ENCODE measurements around the gene THAP4.
A peak's percentile ranks its signal among the peaks of the same experiment; 100 is the strongest.
"Not testable (repeated sequence)": the region's sequence is repeated elsewhere in the genome, so short reads cannot be mapped to it uniquely, and the experiment has no call there.

Gene THAP4

GRCh38 chr2:241611062-241611461 lies 25.9 kb downstream of the THAP4 start:
- DNase-seq, result no peak

GRCh38 chr2:241609859-241610793 lies 26.8 kb downstream of the THAP4 start:
- DNase-seq, result peak; percentile 97

- peak; percentile 37 for DNase-seq
Observed at GRCh38 chr2:241608881-241609280, 28.1 kb downstream of the THAP4 start.

GRCh38 chr2:241607162-241607885 lies 29.6 kb downstream of the THAP4 start:
- no peak for DNase-seq

- DNase-seq, result no peak
Observed at GRCh38 chr2:241606186-241606585, 30.8 kb downstream of the THAP4 start.

GRCh38 chr2:241603686-241604085 lies 33.3 kb downstream of the THAP4 start:
- DNase-seq, result no peak

- no peak for DNase-seq
Observed at GRCh38 chr2:241602720-241603119, 34.2 kb downstream of the THAP4 start.

- no peak for DNase-seq
Observed at GRCh38 chr2:241601841-241602240, 35.1 kb downstream of the THAP4 start.

- no peak for DNase-seq
Observed at GRCh38 chr2:241599615-241600014, 37.3 kb downstream of the THAP4 start.

GRCh38 chr2:241598487-241598886 lies 38.5 kb downstream of the THAP4 start:
- DNase-seq, result no peak

- DNase-seq, result no peak
Observed at GRCh38 chr2:241598061-241598460, 38.9 kb downstream of the THAP4 start.

- DNase-seq, result no peak
Observed at GRCh38 chr2:241597561-241597960, 39.4 kb downstream of the THAP4 start.

GRCh38 chr2:241595600-241596140 lies 41.3 kb downstream of the THAP4 start:
- DNase-seq, result peak; percentile 35

- DNase-seq, result no peak
Observed at GRCh38 chr2:241593271-241593670, 43.7 kb downstream of the THAP4 start.

GRCh38 chr2:241592126-241592845 lies 44.7 kb downstream of the THAP4 start:
- DNase-seq, result no peak

GRCh38 chr2:241590496-241591455 lies 46.2 kb downstream of the THAP4 start:
- not testable (repeated sequence) for DNase-seq

- DNase-seq, result not testable (repeated sequence)
Observed at GRCh38 chr2:241589863-241590262, 47.1 kb downstream of the THAP4 start.

- DNase-seq, result no peak
Observed at GRCh38 chr2:241586564-241587264, 50.2 kb downstream of the THAP4 start.

GRCh38 chr2:241584436-241584835 lies 52.5 kb downstream of the THAP4 start:
- no peak for DNase-seq

- DNase-seq, result no peak
Observed at GRCh38 chr2:241582806-241583205, 54.2 kb downstream of the THAP4 start.

- DNase-seq, result no peak
Observed at GRCh38 chr2:241582328-241582727, 54.6 kb downstream of the THAP4 start.
